ENCODE data around the gene CPNE4.

GRCh38 chr3:131976448-131976847 is 58.4 kb downstream of the CPNE4 start:
- TF ChIP-seq EZH2 (optimal IDR thresholded peaks at IDR 0.05; ENCODE audit: low read depth, low read length): no peak
- TF ChIP-seq EZH2phosphoT487 (IDR thresholded peaks at IDR 0.05; ENCODE audit: low read length): no peak
- TF ChIP-seq, protein P1, sequence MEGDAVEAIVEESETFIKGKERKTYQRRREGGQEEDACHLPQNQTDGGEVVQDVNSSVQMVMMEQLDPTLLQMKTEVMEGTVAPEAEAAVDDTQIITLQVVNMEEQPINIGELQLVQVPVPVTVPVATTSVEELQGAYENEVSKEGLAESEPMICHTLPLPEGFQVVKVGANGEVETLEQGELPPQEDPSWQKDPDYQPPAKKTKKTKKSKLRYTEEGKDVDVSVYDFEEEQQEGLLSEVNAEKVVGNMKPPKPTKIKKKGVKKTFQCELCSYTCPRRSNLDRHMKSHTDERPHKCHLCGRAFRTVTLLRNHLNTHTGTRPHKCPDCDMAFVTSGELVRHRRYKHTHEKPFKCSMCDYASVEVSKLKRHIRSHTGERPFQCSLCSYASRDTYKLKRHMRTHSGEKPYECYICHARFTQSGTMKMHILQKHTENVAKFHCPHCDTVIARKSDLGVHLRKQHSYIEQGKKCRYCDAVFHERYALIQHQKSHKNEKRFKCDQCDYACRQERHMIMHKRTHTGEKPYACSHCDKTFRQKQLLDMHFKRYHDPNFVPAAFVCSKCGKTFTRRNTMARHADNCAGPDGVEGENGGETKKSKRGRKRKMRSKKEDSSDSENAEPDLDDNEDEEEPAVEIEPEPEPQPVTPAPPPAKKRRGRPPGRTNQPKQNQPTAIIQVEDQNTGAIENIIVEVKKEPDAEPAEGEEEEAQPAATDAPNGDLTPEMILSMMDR (IDR thresholded peaks at IDR 0.05; ENCODE audit: low read length): no peak
